B cell (primary cell): ENCODE results near the gene DOCK6. TPM values are rescaled to one million over a fixed set of nuclear protein-coding genes. Genes with fewer than 3 reads are reported as not detected.

Experiments used
- ATAC-seq: fragments of 200-7000 bp; cut with Tn5 transposase; one replicate; pipeline ENCODE4 v1.10.0; 2021; ENCODE audit warnings: low read depth, mild to moderate bottlenecking, moderate number of reproducible peaks, moderate library complexity
- CTCF ChIA-PET: fragments of 350-600 bp; sonication (Branson Sonifier 250); formaldehyde crosslinking; loops from one replicate; lab custom pipeline; 2021; ENCODE audit warnings: antibody characterized with exemption, inconsistent platforms; lab: Charles Lee
- POLR2A ChIA-PET: fragments of 350-600 bp; sonication (Branson Sonifier 250); formaldehyde crosslinking; loops from one replicate; lab custom pipeline; 2021; ENCODE audit warnings: antibody characterized with exemption; lab: Charles Lee
- DNase-seq: peaks from one replicate; pipeline ENCODE4 v3.0.0; 2013
- H2AFZ ChIP-seq: 2 replicates; pipeline ENCODE4 v1.6.1; 2012; ENCODE audit warnings: mild to moderate bottlenecking, low read depth, low read length; ENCODE audit not compliant: insufficient read depth, poor library complexity, severe bottlenecking
- H3K27ac ChIP-seq, 2 donors: 1 replicate in 1 of 2; 2 replicates in 1 of 2; pipeline ENCODE4 v1.5.1; 2012 to 2013; ENCODE audit warnings: low read length in 2 of 2, mild to moderate bottlenecking in 2 of 2, moderate library complexity in 1 of 2
- H3K27me3 ChIP-seq, 4 experiments: fragments of 200-600 bp in 1 of 4; sonication (generic) in 1 of 4; replicated peaks in 1 of 4; 1 replicate in 2 of 4; 2 replicates in 2 of 4; pipeline versions ENCODE4 v1.6.1 to v1.7.0; 2013 to 2016; ENCODE audit warnings: low read length in 3 of 4, mild to moderate bottlenecking in 2 of 4, mixed read lengths in 1 of 4, moderate library complexity in 1 of 4; ENCODE audit not compliant: insufficient read depth in 4 of 4, control insufficient read depth in 3 of 4; ENCODE audit errors: control extremely low read depth in 1 of 4
- H3K36me3 ChIP-seq, 2 experiments: replicated peaks in 1 of 2; 1 replicate in 1 of 2; 2 replicates in 1 of 2; pipeline versions ENCODE4 v1.6.1 to v1.7.1; 2013; ENCODE audit warnings: low read length in 1 of 2; ENCODE audit not compliant: insufficient read depth in 2 of 2, control insufficient read depth in 1 of 2; ENCODE audit errors: control extremely low read depth in 1 of 2, extremely low read depth in 1 of 2
- H3K4me1 ChIP-seq, 2 donors: fragments of 200-600 bp in 1 of 2; sonication (generic) in 1 of 2; 1 replicate in 1 of 2; 2 replicates in 1 of 2; pipeline versions ENCODE4 v1.5.1 to v1.6.1; 2013 to 2017; ENCODE audit warnings: low read length in 2 of 2; ENCODE audit not compliant: control insufficient read depth in 2 of 2, insufficient read depth in 2 of 2
- H3K4me2 ChIP-seq: replicated peaks from 2 replicates; pipeline ENCODE3; 2012; ENCODE audit warnings: mild to moderate bottlenecking, low read depth, low read length; ENCODE audit not compliant: poor library complexity, severe bottlenecking
- H3K4me3 ChIP-seq, 5 experiments: fragments of 200-600 bp in 1 of 5; sonication (generic) in 1 of 5; 1 replicate in 3 of 5; 2 replicates in 2 of 5; pipeline versions ENCODE4 v1.5.1 to v1.7.0; 2011 to 2016; ENCODE audit warnings: low read length in 4 of 5, mild to moderate bottlenecking in 4 of 5, low read depth in 2 of 5, control low read depth in 1 of 5, moderate library complexity in 1 of 5; ENCODE audit not compliant: insufficient read depth in 1 of 5; ENCODE audit errors: control extremely low read depth in 1 of 5, extremely low read depth in 1 of 5
- H3K79me2 ChIP-seq: fragments of 200-600 bp; sonication (generic); one replicate; pipeline ENCODE4 v1.6.0; 2016; ENCODE audit warnings: low read length; ENCODE audit not compliant: control insufficient read depth, insufficient read depth
- H3K9ac ChIP-seq: fragments of 200-600 bp; sonication (generic); 2 replicates; pipeline ENCODE4 v1.6.1; 2017; ENCODE audit warnings: mild to moderate bottlenecking, low read length, moderate library complexity
- H3K9me3 ChIP-seq, 3 donors: one replicate each; pipeline versions ENCODE4 v1.6.1 to v1.7.1; 2013; ENCODE audit warnings: low read length in 2 of 3; ENCODE audit not compliant: control insufficient read depth in 2 of 3, insufficient read depth in 1 of 3; ENCODE audit errors: control extremely low read depth in 1 of 3
- H4K20me1 ChIP-seq: 2 replicates; pipeline ENCODE4 v1.6.0; 2012; ENCODE audit warnings: mild to moderate bottlenecking, low read length; ENCODE audit not compliant: insufficient read depth, control insufficient read depth, poor library complexity, severe bottlenecking
- H3K27ac Mint-ChIP-seq: one replicate; pipeline ENCODE4 v1.8.0; 2021; ENCODE audit warnings: mixed read lengths
- H3K27me3 Mint-ChIP-seq: one replicate; pipeline ENCODE4 v1.8.0; 2021; ENCODE audit warnings: mixed read lengths
- H3K4me1 Mint-ChIP-seq: one replicate; pipeline ENCODE4 v1.8.0; 2021; ENCODE audit warnings: mixed read lengths
- H3K4me3 Mint-ChIP-seq: one replicate; pipeline ENCODE4 v1.8.0; 2021; ENCODE audit warnings: mixed read lengths
- H3K9me3 Mint-ChIP-seq: one replicate; pipeline ENCODE4 v1.8.0; 2022; ENCODE audit warnings: mixed read lengths; ENCODE audit not compliant: insufficient read depth
- CTCF ChIP-seq: fragments of 200-600 bp; IDR thresholded peaks from one replicate; pipeline ENCODE4 v1.8.0; 2022; ENCODE audit warnings: antibody characterized with exemption, mild to moderate bottlenecking
- EZH2 ChIP-seq: IDR thresholded peaks from 2 replicates; pipeline ENCODE4 v1.6.1; 2012; ENCODE audit warnings: borderline replicate concordance, low read depth, mild to moderate bottlenecking, moderate library complexity, low read length; ENCODE audit not compliant: insufficient read depth, poor library complexity, severe bottlenecking
- WGBS: methylation state at CpG from one replicate; pipeline ENCODE4 v1.1.5; 2013; ENCODE audit warnings: missing lambda C conversion rate; ENCODE audit not compliant: insufficient coverage; 5-methylcytosine and 5-hydroxymethylcytosine counted together
- intact Hi-C: fragments of 100-400 bp; cut with micrococcal nuclease; formaldehyde crosslinking; loops from one replicate; pipeline ENCODE4 v1.10.0; 2022
- polyA plus RNA-seq: library from polyadenylated mRNA; depleted of rRNA; stranded (reverse); fragments of >200 nt; gene quantifications from 2 replicates; pipeline ENCODE4 v1.2.3, GENCODE V29; 2012
- total RNA-seq, 2 donors: library from RNA; stranded (reverse); fragments of 120-200 nt in 1 of 2; gene quantifications; 1 replicate in 1 of 2; 2 replicates in 1 of 2; pipeline versions ENCODE4 v1.2.3 to v1.2.4, GENCODE V29; 2013 to 2022

Gene DOCK6
- total and polyA plus RNA-seq, 2 donors (not counting 1 experiment from before 2014, with no cell fraction given): 5.3 to 11.9 TPM

- ChIA-PET CTCF (no interaction called here), POLR2A (no interaction called here)
- 97% methylated on average over 12 of the region's 14 CpGs for WGBS
- no peaks in the 10 kb centered on the region for H3K79me2 ChIP-seq
- intact Hi-C loops: no loop called here
- DNase-seq (no peak), ATAC-seq (no peak)
- Mint-ChIP-seq H3K4me1 (peaks cover 6% of the 10 kb centered on the region), H3K9me3 (no peaks in the 10 kb centered on the region), H3K4me3 (no peak overlapping the region), H3K27ac (no peak overlapping the region), H3K27me3 (no peaks in the 10 kb centered on the region)
- H2AFZ ChIP-seq: no peak overlapping the region
- H3K9ac ChIP-seq: no peak overlapping the region
- H4K20me1 ChIP-seq: no peaks in the 10 kb centered on the region
- H3K4me2 ChIP-seq: no peak overlapping the region
- peaks cover 0 to 12% (median 0%) of the 10 kb centered on the region in 3 donors for H3K9me3 ChIP-seq
- H3K27me3 ChIP-seq: peaks cover 0 to 3% (median 1%) of the 10 kb centered on the region in 4 experiments
- TF ChIP-seq CTCF (no peak), EZH2 (no peak)
- no peak overlapping the region for H3K4me3 ChIP-seq
- no peak overlapping the region for H3K27ac ChIP-seq
- H3K4me1 ChIP-seq: peaks cover 3 to 4% of the 10 kb centered on the region in 2 donors
- H3K36me3 ChIP-seq: no peaks in the 10 kb centered on the region
Measured at GRCh38 chr19:11247934-11248333, 14.4 kb downstream of the DOCK6 start.

- Histone ChIP-seq H3K4me3 (no peak overlapping the region), H3K27ac (no peak overlapping the region), H3K4me2 (no peak overlapping the region), H3K9ac (no peak overlapping the region), H3K27me3 (peaks cover 0 to 3% (median 1%) of the 10 kb centered on the region in 4 experiments), H4K20me1 (no peaks in the 10 kb centered on the region), H3K79me2 (no peaks in the 10 kb centered on the region), H3K9me3 (peaks cover 0 to 12% (median 0%) of the 10 kb centered on the region in 3 donors), H3K36me3 (no peaks in the 10 kb centered on the region), H3K4me1 (peaks cover 3 to 4% of the 10 kb centered on the region in 2 donors), H2AFZ (no peak overlapping the region)
- H3K27ac Mint-ChIP-seq: no peak overlapping the region
- DNase-seq (no peak), ATAC-seq (no peak)
- H3K27me3 Mint-ChIP-seq: no peaks in the 10 kb centered on the region
- 93% methylated on average over 8 of the region's 10 CpGs for WGBS
- TF ChIP-seq EZH2 (no peak), CTCF (no peak)
- H3K4me3 Mint-ChIP-seq: no peak overlapping the region
- H3K9me3 Mint-ChIP-seq: no peaks in the 10 kb centered on the region
- CTCF ChIA-PET: interaction anchor here (0.7 kb wide), 2 partner anchors 99 to 1718 kb away, joined by 3 read pairs; no protein-coding TSS in a partner anchor
- POLR2A ChIA-PET: no interaction called here
- H3K4me1 Mint-ChIP-seq: peaks cover 6% of the 10 kb centered on the region
- intact Hi-C loops: no loop called here
Measured at GRCh38 chr19:11247391-11247790, 14.9 kb downstream of the DOCK6 start.
